BLaER1 treated with 17β-estradiol and CSF1 and Interleukin-3, amounts not matched to agents 10 nM and 100 nM (cell line): ENCODE measurements around the gene LRRC75A.

Source experiments
- H3K27ac ChIP-seq, 11 experiments: shearing (Covaris generic); formaldehyde crosslinking; 2 replicates each; pipeline ENCODE4 v1.8.1; 2022
- H3K27me3 ChIP-seq, 11 experiments: shearing (Covaris generic); formaldehyde crosslinking; 2 replicates each; pipeline ENCODE4 v1.8.1; 2022
- H3K36me3 ChIP-seq, 11 experiments: shearing (Covaris generic); formaldehyde crosslinking; 2 replicates each; pipeline ENCODE4 v1.8.1; 2022
- H3K4me1 ChIP-seq, 10 experiments: shearing (Covaris generic); formaldehyde crosslinking; 2 replicates each; pipeline ENCODE4 v1.8.1; 2022
- H3K4me2 ChIP-seq, 11 experiments: shearing (Covaris generic); formaldehyde crosslinking; 2 replicates each; pipeline ENCODE4 v1.8.1; 2022
- H3K4me3 ChIP-seq, 10 experiments: shearing (Covaris generic); formaldehyde crosslinking; 2 replicates each; pipeline ENCODE4 v1.8.1; 2022
- H3K9ac ChIP-seq, 11 experiments: shearing (Covaris generic); formaldehyde crosslinking; 2 replicates each; pipeline ENCODE4 v1.8.1; 2022
- H3K9me3 ChIP-seq, 11 experiments: shearing (Covaris generic); formaldehyde crosslinking; replicated peaks in 1 of 11; 2 replicates each; pipeline ENCODE4 v1.8.1; 2022
- H4K20me1 ChIP-seq, 11 experiments: shearing (Covaris generic); formaldehyde crosslinking; 2 replicates each; pipeline ENCODE4 v1.8.1; 2022
- Cebpa-rat ChIP-seq, 11 experiments: shearing (Covaris generic); IDR thresholded peaks; 2 replicates each; pipeline ENCODE4 v1.8.1; 2022

Gene LRRC75A

GRCh38 chr17:16464303-16465051, 27.5 kb downstream of the LRRC75A start:
- peaks cover 0 to 80% (median 62%) of the 10 kb centered on the region in 11 experiments; a peak in 17 of 22 replicates for H4K20me1 ChIP-seq
- TF ChIP-seq Cebpa-rat (IDR thresholded peaks at IDR 0.05), result no peak
- H3K4me1 ChIP-seq, result peaks cover 0 to 30% (median 24%) of the 10 kb centered on the region in 10 experiments; a peak in 17 of 20 replicates
- no peak overlapping the region for H3K4me3 ChIP-seq
- H3K9ac ChIP-seq, result peak overlapping the region in 5 of 11 experiments; percentile 2 to 40 (median 19); a peak in 4 of 22 replicates
- no peaks in the 10 kb centered on the region for H3K9me3 ChIP-seq
- no peaks in the 10 kb centered on the region for H3K27me3 ChIP-seq
- peak overlapping the region in 2 of 11 experiments; percentile 4 to 32; a peak in 4 of 22 replicates for H3K4me2 ChIP-seq
- peaks cover 5 to 69% (median 45%) of the 10 kb centered on the region in 11 experiments; a peak in 19 of 22 replicates for H3K36me3 ChIP-seq
- peak overlapping the region in 2 of 11 experiments; percentile 16 to 45; a peak in 2 of 22 replicates for H3K27ac ChIP-seq

DNA sequence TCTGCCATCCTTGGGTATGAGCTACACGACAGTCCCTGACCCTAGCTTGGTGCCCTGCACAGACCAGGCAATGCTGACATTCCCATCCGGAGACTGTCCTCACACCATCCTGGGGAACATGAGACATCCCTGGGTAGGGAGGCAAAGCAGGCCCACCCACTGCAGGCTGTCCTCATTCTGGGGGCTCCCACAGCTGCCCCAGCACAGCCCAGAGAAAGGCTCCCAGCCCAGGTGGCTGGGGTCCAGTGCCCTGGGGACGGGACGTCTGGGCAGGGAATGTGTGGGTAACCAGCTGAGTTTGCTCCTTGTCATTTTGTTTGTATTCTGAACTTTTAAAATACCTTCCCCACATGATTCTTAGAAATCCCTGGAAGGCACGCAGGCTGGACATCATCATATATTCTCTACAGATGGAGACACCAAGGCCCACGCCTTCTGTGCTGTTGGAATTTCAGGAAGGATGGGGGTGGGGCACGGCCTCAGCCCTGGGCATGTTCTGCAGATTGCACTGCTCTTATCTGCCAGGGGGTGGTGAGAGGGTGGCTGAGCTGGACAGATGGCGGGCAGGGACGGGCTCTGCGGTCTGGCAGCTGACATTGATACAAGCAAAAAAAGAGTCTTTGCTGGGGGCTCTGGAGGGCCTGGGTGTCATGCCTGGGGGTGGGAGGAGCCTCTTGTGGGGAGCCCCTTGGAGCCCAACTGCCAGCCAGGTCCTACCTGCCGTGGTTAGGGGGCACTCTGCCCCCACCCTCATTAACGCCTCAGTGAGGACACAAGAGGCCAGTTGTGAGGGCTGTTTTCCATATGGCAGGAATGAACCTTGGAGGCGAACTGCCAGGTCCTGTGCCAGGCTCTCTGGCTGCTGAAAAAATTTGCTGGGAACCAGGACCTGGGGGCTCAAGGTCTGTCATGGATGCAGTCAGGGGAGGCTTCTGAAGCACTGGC, 28.4 kb downstream of the LRRC75A start:
- Histone ChIP-seq H3K4me3 (no peak overlapping the region), H3K36me3 (peaks cover 5 to 78% (median 52%) of the 10 kb centered on the region in 11 experiments; a peak in 19 of 22 replicates), H3K9me3 (no peaks in the 10 kb centered on the region), H3K27me3 (no peaks in the 10 kb centered on the region), H3K27ac (no peak overlapping the region), H3K4me1 (peaks cover 4 to 33% (median 23%) of the 10 kb centered on the region in 10 experiments; a peak in 17 of 20 replicates), H3K4me2 (no peak overlapping the region), H4K20me1 (peaks cover 0 to 87% (median 67%) of the 10 kb centered on the region in 11 experiments; a peak in 17 of 22 replicates), H3K9ac (peak overlapping the region in 1 of 11 experiments; percentile 40; a peak in 2 of 22 replicates)
- TF ChIP-seq Cebpa-rat (IDR thresholded peaks at IDR 0.05), result no peak

- Histone ChIP-seq H3K27me3 (no peaks in the 10 kb centered on the region), H3K4me2 (no peak overlapping the region), H3K9me3 (no peaks in the 10 kb centered on the region), H4K20me1 (peaks cover 0 to 100% (median 68%) of the 10 kb centered on the region in 11 experiments; a peak in 17 of 22 replicates), H3K27ac (no peak overlapping the region; a peak in 1 of 22 replicates), H3K36me3 (peaks cover 5 to 88% (median 58%) of the 10 kb centered on the region in 11 experiments; a peak in 20 of 22 replicates), H3K9ac (peak overlapping the region in 2 of 11 experiments; percentile 15 to 35; a peak in 1 of 22 replicates), H3K4me1 (peaks cover 5 to 38% (median 23%) of the 10 kb centered on the region in 10 experiments; a peak in 17 of 20 replicates), H3K4me3 (no peak overlapping the region)
- TF ChIP-seq Cebpa-rat (IDR thresholded peaks at IDR 0.05), result no peak
These were observed 29.7 kb downstream of the LRRC75A start for GRCh38 chr17:16462070-16462864.

- Histone ChIP-seq H3K27ac (no peak overlapping the region), H3K4me1 (peaks cover 5 to 38% (median 23%) of the 10 kb centered on the region in 10 experiments; a peak in 17 of 20 replicates), H3K4me3 (no peak overlapping the region), H3K9me3 (no peaks in the 10 kb centered on the region), H3K4me2 (no peak overlapping the region), H3K36me3 (peaks cover 5 to 93% (median 66%) of the 10 kb centered on the region in 11 experiments; a peak in 20 of 22 replicates), H3K9ac (no peak overlapping the region), H4K20me1 (peaks cover 0 to 100% (median 75%) of the 10 kb centered on the region in 11 experiments; a peak in 17 of 22 replicates), H3K27me3 (no peaks in the 10 kb centered on the region)
- TF ChIP-seq Cebpa-rat (IDR thresholded peaks at IDR 0.05), result no peak
These were observed 30.5 kb downstream of the LRRC75A start for GRCh38 chr17:16461606-16461866.

DNA sequence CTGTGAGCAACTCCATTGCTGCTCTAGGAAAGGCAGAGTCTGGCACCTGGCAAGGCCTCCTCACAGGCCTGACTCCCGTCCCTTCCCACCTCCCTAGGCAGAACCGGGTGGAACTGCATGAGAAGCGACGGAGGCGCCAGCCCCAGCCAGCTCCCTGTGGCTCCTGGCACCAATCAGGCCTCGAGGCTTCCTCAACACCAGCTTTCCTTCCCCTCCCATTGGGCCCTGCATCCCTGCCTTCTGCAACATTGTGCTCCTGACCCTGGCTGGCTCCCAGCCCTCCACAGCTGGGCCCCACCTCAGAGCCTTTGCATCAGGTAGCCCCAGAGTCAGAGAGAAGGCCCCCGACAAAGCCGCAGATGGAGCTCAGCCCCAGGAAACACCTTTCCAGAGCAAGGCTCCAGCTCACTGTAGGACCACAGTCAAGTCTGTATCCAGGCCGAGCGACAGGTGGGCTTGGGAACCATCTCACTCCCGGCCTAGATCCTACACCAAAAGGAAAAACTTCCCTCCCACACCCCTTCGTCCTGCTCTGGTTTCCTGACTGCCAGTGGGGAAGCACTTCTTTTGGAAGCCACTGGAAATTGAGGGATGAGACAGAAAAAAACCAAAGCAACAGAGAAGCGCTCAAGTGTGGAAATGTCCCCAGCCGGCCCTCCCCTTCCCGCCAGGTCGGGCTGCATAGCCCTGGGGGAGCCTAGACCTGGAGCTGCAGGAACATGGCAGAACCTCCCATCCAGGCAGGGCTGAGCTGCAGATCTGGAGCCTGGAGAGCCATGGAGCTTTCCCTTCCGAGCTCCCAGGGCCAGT, 31.0 kb downstream of the LRRC75A start:
- no peak overlapping the region for H3K27ac ChIP-seq
- peaks cover 5 to 38% (median 23%) of the 10 kb centered on the region in 10 experiments; a peak in 17 of 20 replicates for H3K4me1 ChIP-seq
- H3K4me2 ChIP-seq, result no peak overlapping the region
- H3K4me3 ChIP-seq, result no peak overlapping the region
- no peak overlapping the region for H3K9ac ChIP-seq
- H3K27me3 ChIP-seq, result no peaks in the 10 kb centered on the region
- peaks cover 5 to 91% (median 68%) of the 10 kb centered on the region in 11 experiments; a peak in 20 of 22 replicates for H3K36me3 ChIP-seq
- no peaks in the 10 kb centered on the region for H3K9me3 ChIP-seq
- H4K20me1 ChIP-seq, result peaks cover 0 to 99% (median 73%) of the 10 kb centered on the region in 11 experiments; a peak in 17 of 22 replicates
- TF ChIP-seq Cebpa-rat (IDR thresholded peaks at IDR 0.05), result no peak

GRCh38 chr17:16459855-16460550, 32.0 kb downstream of the LRRC75A start:
- Histone ChIP-seq H3K4me1 (peaks cover 5 to 44% (median 30%) of the 10 kb centered on the region in 10 experiments; a peak in 17 of 20 replicates), H3K4me2 (peak overlapping the region in 5 of 11 experiments; percentile 1 to 32 (median 12); a peak in 4 of 22 replicates), H3K9ac (peak overlapping the region in 3 of 11 experiments; percentile 0 to 38 (median 25); a peak in 3 of 22 replicates), H4K20me1 (peaks cover 0 to 96% (median 76%) of the 10 kb centered on the region in 11 experiments; a peak in 17 of 22 replicates), H3K27me3 (no peaks in the 10 kb centered on the region), H3K36me3 (peaks cover 5 to 86% (median 68%) of the 10 kb centered on the region in 11 experiments; a peak in 20 of 22 replicates), H3K4me3 (no peak overlapping the region), H3K9me3 (no peaks in the 10 kb centered on the region), H3K27ac (peak overlapping the region in 4 of 11 experiments; percentile 0 to 34 (median 22); a peak in 6 of 22 replicates)
- no peak for TF ChIP-seq Cebpa-rat (IDR thresholded peaks at IDR 0.05)

GRCh38 chr17:16459271-16459670, 32.7 kb downstream of the LRRC75A start:
- no peak for TF ChIP-seq Cebpa-rat (IDR thresholded peaks at IDR 0.05)
- no peak overlapping the region for H3K4me3 ChIP-seq
- peaks cover 0 to 96% (median 70%) of the 10 kb centered on the region in 11 experiments; a peak in 17 of 22 replicates for H4K20me1 ChIP-seq
- H3K27me3 ChIP-seq, result no peaks in the 10 kb centered on the region
- peak overlapping the region in 3 of 11 experiments; percentile 8 to 38 (median 25); a peak in 1 of 22 replicates for H3K9ac ChIP-seq
- H3K4me1 ChIP-seq, result peaks cover 5 to 40% (median 25%) of the 10 kb centered on the region in 10 experiments; a peak in 16 of 20 replicates
- H3K27ac ChIP-seq, result peak overlapping the region in 6 of 11 experiments; percentile 0 to 34 (median 20); a peak in 6 of 22 replicates
- H3K4me2 ChIP-seq, result peak overlapping the region in 4 of 11 experiments; percentile 1 to 32 (median 20); a peak in 2 of 22 replicates
- H3K36me3 ChIP-seq, result peaks cover 5 to 92% (median 68%) of the 10 kb centered on the region in 11 experiments; a peak in 20 of 22 replicates
- no peaks in the 10 kb centered on the region for H3K9me3 ChIP-seq
